PC-3 (cell line): Measurements from ENCODE around the gene TEX19.
"Not testable (repeated sequence)": the region's sequence is repeated elsewhere in the genome, so short reads cannot be mapped to it uniquely, and the experiment has no call there.

Source experiments
- EZH2 ChIP-seq: fragments of 300-600 bp; sonication (generic); IDR thresholded peaks from one replicate; pipeline ENCODE4 v1.6.1; 2017; ENCODE audit warnings: antibody characterized with exemption, mild to moderate bottlenecking, low read length; ENCODE audit not compliant: unreplicated experiment
- EZH2phosphoT487 ChIP-seq: fragments of 300-600 bp; sonication (generic); IDR thresholded peaks from 2 replicates; pipeline ENCODE4 v1.6.1; 2018; ENCODE audit warnings: mild to moderate bottlenecking, antibody characterized with exemption, low read length, borderline replicate concordance
- TF ChIP-seq, protein P1 (sequence below): fragments of 300-600 bp; sonication (generic); conservative IDR thresholded peaks from 2 replicates; pipeline ENCODE4 v1.5.1; 2017; ENCODE audit warnings: antibody characterized with exemption, low read depth, mild to moderate bottlenecking, low read length

DNA sequence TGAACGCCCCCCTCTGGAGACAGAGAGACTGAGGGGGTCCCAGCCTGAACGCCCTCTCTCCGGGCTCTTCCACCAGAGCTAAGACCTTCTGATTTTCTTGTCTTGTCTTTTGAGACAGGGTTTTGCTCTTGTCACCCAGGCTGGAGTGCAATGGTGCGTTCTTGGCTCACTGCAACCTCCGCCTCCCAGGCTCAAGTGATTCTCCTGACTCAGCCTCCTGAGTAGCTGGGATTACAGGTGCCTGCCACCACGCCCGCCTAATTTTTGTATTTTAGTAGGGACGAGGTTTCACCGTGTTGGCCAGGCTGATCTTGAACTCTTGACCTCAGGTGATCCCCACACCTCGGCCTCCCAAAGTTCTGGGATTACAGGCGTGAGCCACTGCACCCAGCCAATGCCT lies 11.1 kb upstream of the TEX19 start:
- TF ChIP-seq, protein P1, sequence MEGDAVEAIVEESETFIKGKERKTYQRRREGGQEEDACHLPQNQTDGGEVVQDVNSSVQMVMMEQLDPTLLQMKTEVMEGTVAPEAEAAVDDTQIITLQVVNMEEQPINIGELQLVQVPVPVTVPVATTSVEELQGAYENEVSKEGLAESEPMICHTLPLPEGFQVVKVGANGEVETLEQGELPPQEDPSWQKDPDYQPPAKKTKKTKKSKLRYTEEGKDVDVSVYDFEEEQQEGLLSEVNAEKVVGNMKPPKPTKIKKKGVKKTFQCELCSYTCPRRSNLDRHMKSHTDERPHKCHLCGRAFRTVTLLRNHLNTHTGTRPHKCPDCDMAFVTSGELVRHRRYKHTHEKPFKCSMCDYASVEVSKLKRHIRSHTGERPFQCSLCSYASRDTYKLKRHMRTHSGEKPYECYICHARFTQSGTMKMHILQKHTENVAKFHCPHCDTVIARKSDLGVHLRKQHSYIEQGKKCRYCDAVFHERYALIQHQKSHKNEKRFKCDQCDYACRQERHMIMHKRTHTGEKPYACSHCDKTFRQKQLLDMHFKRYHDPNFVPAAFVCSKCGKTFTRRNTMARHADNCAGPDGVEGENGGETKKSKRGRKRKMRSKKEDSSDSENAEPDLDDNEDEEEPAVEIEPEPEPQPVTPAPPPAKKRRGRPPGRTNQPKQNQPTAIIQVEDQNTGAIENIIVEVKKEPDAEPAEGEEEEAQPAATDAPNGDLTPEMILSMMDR, result not testable (repeated sequence)
- TF ChIP-seq EZH2phosphoT487, EZH2: not testable (repeated sequence)
